Sigmoid colon (tissue), 7 donors: Measurements from ENCODE around the gene PLA2G6. TPM values are rescaled to one million over a fixed set of nuclear protein-coding genes. Genes with fewer than 3 reads are reported as not detected.
A peak's percentile ranks its signal among the peaks of the same experiment; 100 is the strongest.
"Not testable (repeated sequence)": the region's sequence is repeated elsewhere in the genome, so short reads cannot be mapped to it uniquely, and the experiment has no call there.

ENCODE experiments used
- DNase-seq: peaks from one replicate; pipeline ENCODE4 v3.0.0-alpha.2; 2019
- H3K27ac ChIP-seq, 4 donors: fragments of 200-600 bp; sonication (generic); one replicate each; pipeline ENCODE4 v1.5.1; 2016 to 2019; ENCODE audit warnings: mild to moderate bottlenecking in 1 of 4
- H3K27me3 ChIP-seq, 3 donors: fragments of 200-600 bp; sonication (generic); one replicate each; pipeline ENCODE4 v1.5.1; 2019; ENCODE audit warnings: mild to moderate bottlenecking in 1 of 3
- H3K36me3 ChIP-seq, 4 donors: fragments of 200-600 bp; sonication (generic); one replicate each; pipeline ENCODE4 v1.5.1; 2016 to 2019
- H3K4me1 ChIP-seq, 4 donors: fragments of 200-600 bp; sonication (generic); one replicate each; pipeline ENCODE4 v1.5.1; 2017 to 2019
- H3K4me3 ChIP-seq, 4 donors: fragments of 200-600 bp; sonication (generic); one replicate each; pipeline ENCODE4 v1.5.1; 2017 to 2019; ENCODE audit warnings: mild to moderate bottlenecking in 2 of 4, moderate library complexity in 1 of 4
- H3K9me3 ChIP-seq, 4 donors: fragments of 200-600 bp in 3 of 4; sonication (generic) in 3 of 4; one replicate each; pipeline versions ENCODE4 v1.5.1 to v1.6.1; 2013 to 2019
- EP300 ChIP-seq, 4 donors: sonication (generic); formaldehyde crosslinking; IDR thresholded peaks; one replicate each; pipeline ENCODE4 v1.6.1; 2017; ENCODE audit warnings: antibody characterized with exemption in 4 of 4
- POLR2A ChIP-seq, 2 donors: fragments of 450-650 bp; IDR thresholded peaks; one replicate each; pipeline ENCODE4 v1.6.1; 2016; ENCODE audit warnings: antibody characterized with exemption in 2 of 2, mild to moderate bottlenecking in 2 of 2, moderate library complexity in 2 of 2
- POLR2AphosphoS5 ChIP-seq, 4 donors: sonication (generic); formaldehyde crosslinking; IDR thresholded peaks; one replicate each; pipeline ENCODE4 v1.6.1; 2017; ENCODE audit warnings: antibody characterized with exemption in 4 of 4
- WGBS, 2 donors: extraction: QIAGEN DNeasy Blood & Tissue Kit; methylation state at CpG; one replicate each; pipeline ENCODE4 v1.1.7; 2013; 5-methylcytosine and 5-hydroxymethylcytosine counted together
- intact Hi-C: fragments of 100-400 bp; cut with DNase I; formaldehyde crosslinking; loops from one replicate; pipeline ENCODE4 v1.15.1; 2023
- polyA plus RNA-seq, 3 donors: library from polyadenylated mRNA; stranded (reverse); fragments of 200-250 nt; gene quantifications; one replicate each; pipeline ENCODE4 v1.2.3, GENCODE V29; 2013
- total RNA-seq, 4 donors: library from RNA; depleted of rRNA; stranded (reverse); fragments of >200 nt; gene quantifications; one replicate each; pipeline ENCODE4 v1.1.0, GENCODE V29; 2016
- TF ChIP-seq, protein P1 (sequence below), 4 experiments: fragments of 450-650 bp in 3 of 4; fragments of 200-600 bp in 1 of 4; IDR thresholded peaks; one replicate each; pipeline ENCODE4 v1.5.1; 2016 to 2019; ENCODE audit warnings: antibody characterized with exemption in 4 of 4, mild to moderate bottlenecking in 3 of 4, moderate library complexity in 2 of 4
- donor health status: healthy with polysubstance abuse.
- donor health status: Bipolar disorder and iron deficiency.
- donor health status: healthy.

The PLA2G6 gene
- total and polyA plus RNA-seq, 7 donors, result 6.6 to 36.2 (median 19.4) TPM

DNA sequence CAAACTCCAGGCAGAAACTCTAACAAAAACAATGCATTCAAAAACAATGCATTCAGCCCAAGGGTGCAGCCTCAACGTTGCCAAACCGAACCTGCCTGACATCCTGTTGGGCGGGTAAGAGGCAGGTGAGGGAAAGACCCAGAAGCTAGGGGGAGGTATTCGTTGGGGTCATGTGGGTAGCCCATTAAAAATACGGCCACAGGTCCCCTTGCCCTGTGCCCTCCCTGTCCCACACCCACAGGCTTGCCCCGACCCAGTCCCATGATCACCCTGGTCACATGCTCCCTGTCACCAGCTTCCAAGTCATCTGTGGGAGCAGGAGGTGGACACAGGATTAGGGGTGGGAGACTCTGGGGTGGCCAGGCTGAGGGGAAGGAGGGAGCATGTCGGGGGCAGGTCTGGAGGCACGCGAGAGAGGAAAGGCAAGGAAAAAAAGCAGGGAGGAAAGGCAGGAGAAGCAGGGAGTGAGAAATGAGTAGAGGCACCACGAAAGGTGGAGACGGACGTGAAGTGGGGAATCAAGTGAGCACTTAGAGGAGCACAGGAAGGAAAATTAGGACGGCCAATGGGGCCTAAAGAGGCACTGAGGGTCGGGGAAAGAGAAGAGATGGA is 683 bp downstream of the PLA2G6 start:
- Histone ChIP-seq H3K9me3 (no peaks in the 10 kb centered on the region), H3K27me3 (no peaks in the 10 kb centered on the region), H3K36me3 (no peaks in the 10 kb centered on the region), H3K4me1 (peaks cover 0 to 37% (median 29%) of the 10 kb centered on the region in 4 donors), H3K4me3 (peak overlapping the region; percentile 36 to 64 (median 58)), H3K27ac (peak overlapping the region; percentile 79 to 92 (median 87))
- DNase-seq, result no peak
- TF ChIP-seq POLR2A (IDR thresholded peaks at IDR 0.05), result no peak
- TF ChIP-seq POLR2AphosphoS5 (IDR thresholded peaks at IDR 0.05), result peak in 1 of 4 donors; percentile 62
- TF ChIP-seq, protein P1, sequence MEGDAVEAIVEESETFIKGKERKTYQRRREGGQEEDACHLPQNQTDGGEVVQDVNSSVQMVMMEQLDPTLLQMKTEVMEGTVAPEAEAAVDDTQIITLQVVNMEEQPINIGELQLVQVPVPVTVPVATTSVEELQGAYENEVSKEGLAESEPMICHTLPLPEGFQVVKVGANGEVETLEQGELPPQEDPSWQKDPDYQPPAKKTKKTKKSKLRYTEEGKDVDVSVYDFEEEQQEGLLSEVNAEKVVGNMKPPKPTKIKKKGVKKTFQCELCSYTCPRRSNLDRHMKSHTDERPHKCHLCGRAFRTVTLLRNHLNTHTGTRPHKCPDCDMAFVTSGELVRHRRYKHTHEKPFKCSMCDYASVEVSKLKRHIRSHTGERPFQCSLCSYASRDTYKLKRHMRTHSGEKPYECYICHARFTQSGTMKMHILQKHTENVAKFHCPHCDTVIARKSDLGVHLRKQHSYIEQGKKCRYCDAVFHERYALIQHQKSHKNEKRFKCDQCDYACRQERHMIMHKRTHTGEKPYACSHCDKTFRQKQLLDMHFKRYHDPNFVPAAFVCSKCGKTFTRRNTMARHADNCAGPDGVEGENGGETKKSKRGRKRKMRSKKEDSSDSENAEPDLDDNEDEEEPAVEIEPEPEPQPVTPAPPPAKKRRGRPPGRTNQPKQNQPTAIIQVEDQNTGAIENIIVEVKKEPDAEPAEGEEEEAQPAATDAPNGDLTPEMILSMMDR (IDR thresholded peaks at IDR 0.05), result no peak
- TF ChIP-seq EP300 (IDR thresholded peaks at IDR 0.05), result peak in 1 of 4 donors; percentile 26
- intact Hi-C loops, result loop anchor here (2.0 to 10.0 kb wide), 2 partner anchors 138 to 336 kb away; partner anchors contain the start of genes ANKRD54 and EIF3L
- WGBS, 2 donors, result 2 to 11% methylated on average over 14 of the region's 14 CpGs

DNA sequence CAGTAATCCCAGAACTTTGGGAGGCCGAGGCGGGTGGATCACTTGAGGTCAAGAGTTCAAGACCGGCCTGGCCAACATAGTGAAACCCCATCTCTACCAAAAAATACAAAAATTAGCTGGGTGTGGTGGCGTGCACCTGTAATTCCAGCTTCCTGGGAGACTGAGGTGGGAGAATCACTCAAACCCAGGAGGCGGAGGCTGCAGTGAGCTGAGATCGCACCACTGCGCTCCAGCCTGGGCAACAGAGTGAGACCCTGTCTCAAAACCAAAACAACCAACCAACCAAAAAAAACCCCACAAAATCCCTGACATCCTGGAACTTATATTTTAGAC is 3.1 kb downstream of the PLA2G6 start:
- H3K4me3 ChIP-seq, H3K9me3 ChIP-seq, H3K27me3 ChIP-seq, H3K36me3 ChIP-seq, DNase-seq, intact Hi-C loops: not testable (repeated sequence)
- Histone ChIP-seq H3K27ac (peak overlapping the region; percentile 76 to 87 (median 78)), H3K4me1 (peaks cover 0 to 42% (median 29%) of the 10 kb centered on the region in 4 donors)
- 89 to 94% methylated on average over 7 of the region's 7 CpGs for WGBS, 2 donors

DNA sequence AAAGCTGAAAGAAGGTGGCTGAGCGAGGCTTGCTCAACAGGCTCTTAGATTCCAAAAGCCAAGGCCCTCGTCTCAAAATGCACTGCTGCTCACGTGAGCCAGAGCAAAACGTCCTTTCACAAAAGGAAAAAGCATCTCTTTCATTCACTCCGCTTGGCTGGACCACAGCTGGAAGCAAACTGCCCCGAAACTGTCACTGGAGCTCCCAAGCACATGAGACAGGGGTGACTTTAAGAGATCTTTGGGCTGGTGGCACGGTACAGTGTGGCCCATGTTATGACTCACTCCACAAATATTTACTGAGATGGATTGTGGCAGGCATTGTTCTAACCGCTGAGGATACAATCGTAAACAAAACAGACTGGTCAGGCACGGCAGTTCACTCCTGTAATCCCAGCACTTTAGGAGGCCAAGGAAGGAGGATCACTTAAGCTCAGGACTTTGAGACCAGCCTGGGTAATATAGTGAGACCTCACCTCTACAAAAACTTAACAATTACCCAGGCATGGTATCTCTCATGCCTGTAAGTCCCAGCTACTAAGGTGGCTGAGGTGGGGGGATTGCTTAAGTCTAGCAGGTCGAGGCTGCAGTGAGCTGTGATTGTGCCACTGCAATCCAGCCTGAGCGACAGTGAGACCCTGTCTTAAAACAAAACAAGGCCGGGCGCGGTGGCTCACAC is 3.6 kb downstream of the PLA2G6 start:
- peak; percentile 82 for DNase-seq
- no peaks in the 10 kb centered on the region for H3K36me3 ChIP-seq
- H3K4me1 ChIP-seq, result peaks cover 0 to 42% (median 29%) of the 10 kb centered on the region in 4 donors
- WGBS, 2 donors, result 36 to 64% methylated on average over 15 of the region's 15 CpGs
- H3K9me3 ChIP-seq, result no peaks in the 10 kb centered on the region
- TF ChIP-seq POLR2AphosphoS5 (IDR thresholded peaks at IDR 0.05) (peak in 2 of 4 donors; percentile 39 to 75), EP300 (IDR thresholded peaks at IDR 0.05) (peak in 1 of 4 donors; percentile 83)
- TF ChIP-seq, protein P1 (IDR thresholded peaks at IDR 0.05), result no peak
- H3K27ac ChIP-seq, result peak overlapping the region; percentile 76 to 87 (median 78)
- intact Hi-C loops, result loop anchor here (2.0 kb wide), 1 partner anchor 107 kb away; no protein-coding TSS in a partner anchor
- H3K4me3 ChIP-seq, result no peak overlapping the region
- no peaks in the 10 kb centered on the region for H3K27me3 ChIP-seq

DNA sequence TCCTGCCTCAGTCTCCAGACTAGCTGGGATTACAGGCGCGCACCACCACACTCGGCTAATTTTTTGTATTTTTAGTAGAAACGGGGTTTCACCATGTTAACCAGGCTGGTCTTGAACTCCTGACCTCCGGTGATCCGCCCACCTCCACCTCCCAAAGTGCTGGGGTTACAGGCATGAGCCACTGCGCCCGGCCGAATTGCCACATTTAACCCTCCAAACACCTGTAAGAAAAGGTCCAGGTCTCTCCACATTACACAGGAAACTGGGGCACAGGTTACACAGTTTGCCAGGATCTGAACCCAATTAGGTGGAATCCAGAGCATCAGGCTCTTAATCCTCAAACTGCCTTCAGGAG is 4.1 kb downstream of the PLA2G6 start:
- Histone ChIP-seq H3K4me1 (peaks cover 0 to 42% (median 29%) of the 10 kb centered on the region in 4 donors), H3K27ac (peak overlapping the region; percentile 76 to 87 (median 78))
- WGBS, 2 donors, result 44 to 75% methylated on average over 9 of the region's 9 CpGs
- not testable (repeated sequence) for H3K4me3 ChIP-seq, H3K9me3 ChIP-seq, H3K27me3 ChIP-seq, DNase-seq, H3K36me3 ChIP-seq
- intact Hi-C loops, result loop anchor here (2.0 kb wide), 1 partner anchor 107 kb away; no protein-coding TSS in a partner anchor

DNA sequence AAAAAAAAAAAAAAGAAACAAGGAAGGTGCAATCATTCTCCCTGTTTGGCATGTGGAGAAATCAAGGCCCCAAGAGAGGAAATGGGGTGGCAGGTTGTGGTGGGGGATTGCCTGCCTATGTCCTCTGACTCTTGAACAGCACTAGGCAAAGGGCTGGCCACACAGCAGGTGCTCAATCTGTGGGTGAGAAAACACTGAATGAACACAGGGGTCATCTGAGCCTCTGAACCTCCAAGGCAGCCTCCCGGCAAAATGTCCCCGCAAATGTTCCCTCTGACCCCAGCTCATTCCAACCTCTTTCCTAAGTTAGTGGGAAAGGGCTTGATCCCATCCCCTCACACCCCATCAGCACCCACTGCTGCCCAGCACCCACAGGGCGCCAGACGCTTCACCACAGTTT is 4.6 kb downstream of the PLA2G6 start:
- intact Hi-C loops, result loop anchor here (2.0 kb wide), 1 partner anchor 106 kb away; no protein-coding TSS in a partner anchor
- H3K27ac ChIP-seq, result peak overlapping the region; percentile 76 to 87 (median 78)
- no peaks in the 10 kb centered on the region for H3K27me3 ChIP-seq
- TF ChIP-seq POLR2AphosphoS5 (IDR thresholded peaks at IDR 0.05), result no peak
- no peak for TF ChIP-seq POLR2A (IDR thresholded peaks at IDR 0.05)
- TF ChIP-seq, protein P1 (IDR thresholded peaks at IDR 0.05), result no peak
- TF ChIP-seq EP300 (IDR thresholded peaks at IDR 0.05), result no peak
- no peaks in the 10 kb centered on the region for H3K36me3 ChIP-seq
- peaks cover 0 to 40% (median 29%) of the 10 kb centered on the region in 4 donors for H3K4me1 ChIP-seq
- H3K4me3 ChIP-seq, result no peak overlapping the region
- peak; percentile 38 for DNase-seq
- WGBS, 2 donors, result 94 to 96% methylated on average over 4 of the region's 4 CpGs
- H3K9me3 ChIP-seq, result no peaks in the 10 kb centered on the region
